Aorta (tissue), 5 donors: ENCODE data around the gene ARFIP1. TPM values are rescaled to one million over a fixed set of nuclear protein-coding genes. Genes with fewer than 3 reads are reported as not detected.
"Not testable (repeated sequence)": the region's sequence is repeated elsewhere in the genome, so short reads cannot be mapped to it uniquely, and the experiment has no call there.

ENCODE experiments used
- ATAC-seq: fragments of 200-7000 bp; cut with Tn5 transposase; one replicate; pipeline ENCODE4 v1.9.1; 2022; ENCODE audit warnings: moderate library complexity; ENCODE audit not compliant: low FRiP score
- DNase-seq, 2 donors: peaks; one replicate each; pipeline ENCODE4 v3.0.0-alpha.2; 2020
- H3K27ac ChIP-seq, 2 donors: one replicate each; pipeline ENCODE4 v1.5.1; 2013; ENCODE audit warnings: low read length in 2 of 2, mild to moderate bottlenecking in 2 of 2, moderate library complexity in 2 of 2, control low read depth in 1 of 2, inconsistent platforms in 1 of 2, low read depth in 1 of 2
- H3K27me3 ChIP-seq, 2 donors: one replicate each; pipeline ENCODE4 v1.6.1; 2013; ENCODE audit warnings: control low read depth in 1 of 2, low read length in 1 of 2, mild to moderate bottlenecking in 1 of 2, moderate library complexity in 1 of 2; ENCODE audit not compliant: insufficient read depth in 2 of 2, control insufficient read depth in 1 of 2
- H3K36me3 ChIP-seq, 2 donors: one replicate each; pipeline ENCODE4 v1.6.1; 2013; ENCODE audit warnings: control low read depth in 1 of 2, low read length in 1 of 2, mild to moderate bottlenecking in 1 of 2; ENCODE audit not compliant: insufficient read depth in 2 of 2, control insufficient read depth in 1 of 2
- H3K4me1 ChIP-seq, 2 donors: one replicate each; pipeline ENCODE4 v1.6.1; 2013; ENCODE audit warnings: low read length in 2 of 2, control low read depth in 1 of 2, mild to moderate bottlenecking in 1 of 2, moderate library complexity in 1 of 2; ENCODE audit not compliant: insufficient read depth in 2 of 2, control insufficient read depth in 1 of 2
- H3K4me3 ChIP-seq, 2 donors: one replicate each; pipeline ENCODE4 v1.5.1; 2013; ENCODE audit warnings: low read length in 2 of 2, control low read depth in 1 of 2, mild to moderate bottlenecking in 1 of 2
- H3K9me3 ChIP-seq: one replicate; pipeline ENCODE4 v1.6.1; 2013; ENCODE audit warnings: mild to moderate bottlenecking, low read length; ENCODE audit not compliant: control insufficient read depth
- WGBS, 2 donors: extraction: QIAGEN DNeasy Blood & Tissue Kit; methylation state at CpG; one replicate each; pipeline ENCODE4 v1.1.7; 2013; 5-methylcytosine and 5-hydroxymethylcytosine counted together
- intact Hi-C, 2 donors: fragments of 100-400 bp; cut with DNase I; formaldehyde crosslinking; loops; one replicate each; pipeline versions ENCODE4 v1.14.2 to v1.15.0; 2022
- polyA plus RNA-seq, 2 donors: library from polyadenylated mRNA; stranded (reverse); fragments of 200-250 nt; gene quantifications; one replicate each; pipeline ENCODE4 v1.2.3, GENCODE V29; 2013
- total RNA-seq, 2 donors: library from RNA; stranded (reverse); fragmentation: NEBNext Ultra II Directional; extraction: Animal tissue kit (Norgen Biotek cat#: 25700); gene quantifications; one replicate each; pipeline ENCODE4 v1.2.1, GENCODE V29; 2021
- donor health status: healthy with polysubstance abuse.
- donor health status: Bipolar disorder and iron deficiency.
- donor health status: DM: no; HTN: no; CAD: no.
- donor health status: DM: no; HTN: no; CAD: no.
- donor health status: DM: yes; HTN: yes; CAD: no.

ARFIP1 gene
- total and polyA plus RNA-seq, 4 donors = 16.5 to 30.4 (median 28.4) TPM

GRCh38 chr4:152819026-152819645 is 39.4 kb downstream of the ARFIP1 start:
- no peak for ATAC-seq
- no peaks in the 10 kb centered on the region for H3K27me3 ChIP-seq
- intact Hi-C loops = no loop called here
- 91 to 97% methylated on average over 7 of the region's 7 CpGs for WGBS, 2 donors
- H3K27ac ChIP-seq = no peak overlapping the region
- H3K4me1 ChIP-seq = no peaks in the 10 kb centered on the region
- H3K36me3 ChIP-seq = peaks cover 0 to 2% of the 10 kb centered on the region in 2 donors
- H3K9me3 ChIP-seq = peaks cover 2% of the 10 kb centered on the region
- no peak overlapping the region for H3K4me3 ChIP-seq
- no peak for DNase-seq

GRCh38 chr4:152820073-152820472 is 40.3 kb downstream of the ARFIP1 start:
- no peak overlapping the region for H3K4me3 ChIP-seq
- no peaks in the 10 kb centered on the region for H3K4me1 ChIP-seq
- peaks cover 0 to 2% of the 10 kb centered on the region in 2 donors for H3K36me3 ChIP-seq
- ATAC-seq (no peak), DNase-seq (no peak)
- H3K27me3 ChIP-seq = no peaks in the 10 kb centered on the region
- no peak overlapping the region for H3K27ac ChIP-seq
- H3K9me3 ChIP-seq = peaks cover 1% of the 10 kb centered on the region
- WGBS, 2 donors = 99 to 100% methylated on average over 2 of the region's 2 CpGs
- intact Hi-C loops = no loop called here

GRCh38 chr4:152822323-152822722 is 42.6 kb downstream of the ARFIP1 start:
- 80 to 84% methylated on average over 1 of the region's 1 CpG for WGBS, 2 donors
- Histone ChIP-seq H3K9me3 (peaks cover 1% of the 10 kb centered on the region), H3K27ac (no peak overlapping the region), H3K4me3 (no peak overlapping the region), H3K36me3 (peaks cover 0 to 2% of the 10 kb centered on the region in 2 donors), H3K27me3 (no peaks in the 10 kb centered on the region), H3K4me1 (no peaks in the 10 kb centered on the region)
- DNase-seq (no peak), ATAC-seq (no peak)
- intact Hi-C loops = no loop called here

- peaks cover 0 to 2% of the 10 kb centered on the region in 2 donors for H3K36me3 ChIP-seq
- no peak overlapping the region for H3K27ac ChIP-seq
- intact Hi-C loops = no loop called here
- H3K4me3 ChIP-seq = no peak overlapping the region
- 96% methylated on average over 2 of the region's 2 CpGs for WGBS, 2 donors
- no peaks in the 10 kb centered on the region for H3K4me1 ChIP-seq
- peaks cover 1% of the 10 kb centered on the region for H3K9me3 ChIP-seq
- ATAC-seq (no peak), DNase-seq (no peak)
- no peaks in the 10 kb centered on the region for H3K27me3 ChIP-seq
Measured at GRCh38 chr4:152824561-152824960, 44.8 kb downstream of the ARFIP1 start.

- Histone ChIP-seq H3K4me3 (no peak overlapping the region), H3K36me3 (peaks cover 0 to under 1% of the 10 kb centered on the region in 2 donors), H3K27me3 (no peaks in the 10 kb centered on the region), H3K4me1 (no peaks in the 10 kb centered on the region), H3K27ac (no peak overlapping the region), H3K9me3 (peaks cover 1% of the 10 kb centered on the region)
- DNase-seq (no peak), ATAC-seq (no peak)
- intact Hi-C loops = no loop called here
Measured at GRCh38 chr4:152825336-152825735, 45.6 kb downstream of the ARFIP1 start.

- no peaks in the 10 kb centered on the region for H3K9me3 ChIP-seq
- H3K4me3 ChIP-seq = no peak overlapping the region
- no peak overlapping the region for H3K27ac ChIP-seq
- no peaks in the 10 kb centered on the region for H3K27me3 ChIP-seq
- H3K36me3 ChIP-seq = no peaks in the 10 kb centered on the region
- ATAC-seq = no peak
- no peak for DNase-seq
- H3K4me1 ChIP-seq = no peaks in the 10 kb centered on the region
- WGBS, 2 donors = 84 to 96% methylated on average over 1 of the region's 1 CpG
- intact Hi-C loops = no loop called here
Measured at GRCh38 chr4:152828122-152828521, 48.4 kb downstream of the ARFIP1 start.

- H3K9me3 ChIP-seq = no peaks in the 10 kb centered on the region
- ATAC-seq = no peak
- 94 to 95% methylated on average over 2 of the region's 2 CpGs for WGBS, 2 donors
- H3K4me1 ChIP-seq = no peaks in the 10 kb centered on the region
- peaks cover 0 to 1% of the 10 kb centered on the region in 2 donors for H3K36me3 ChIP-seq
- H3K4me3 ChIP-seq = no peak overlapping the region
- no peak for DNase-seq
- intact Hi-C loops = no loop called here
- H3K27me3 ChIP-seq = no peaks in the 10 kb centered on the region
- no peak overlapping the region for H3K27ac ChIP-seq
Measured at GRCh38 chr4:152831416-152831815, 51.7 kb downstream of the ARFIP1 start.

GRCh38 chr4:152836936-152837335 is 57.2 kb downstream of the ARFIP1 start:
- ATAC-seq (no peak), DNase-seq (no peak)
- H3K4me3 ChIP-seq = no peak overlapping the region
- H3K27me3 ChIP-seq = no peaks in the 10 kb centered on the region
- H3K4me1 ChIP-seq = no peaks in the 10 kb centered on the region
- intact Hi-C loops = no loop called here
- peaks cover 0 to 1% of the 10 kb centered on the region in 2 donors for H3K36me3 ChIP-seq
- no peaks in the 10 kb centered on the region for H3K9me3 ChIP-seq
- H3K27ac ChIP-seq = no peak overlapping the region
- 87 to 94% methylated on average over 3 of the region's 3 CpGs for WGBS, 2 donors

GRCh38 chr4:152839729-152840128 is 60.0 kb downstream of the ARFIP1 start:
- H3K27ac ChIP-seq, ATAC-seq, H3K27me3 ChIP-seq, DNase-seq, H3K4me1 ChIP-seq, H3K9me3 ChIP-seq, H3K36me3 ChIP-seq, H3K4me3 ChIP-seq: not testable (repeated sequence)
- intact Hi-C loops = loop anchor here in 1 of 2 donors (5.0 kb wide), 1 partner anchor 288 kb away; no protein-coding TSS in a partner anchor
- 86 to 89% methylated on average over 1 of the region's 1 CpG for WGBS, 2 donors
